ENCODE data around the gene ENKD1. TPM values are rescaled to one million over a fixed set of nuclear protein-coding genes. Genes with fewer than 3 reads are reported as not detected.

The ENKD1 gene
- total RNA-seq, 4 donors from 2014 or later = 14.5 to 21.2 (median 17.5) TPM

- H3K4me3 ChIP-seq (ENCODE audit: low read depth, poor library complexity, severe bottlenecking) = no peak overlapping the region
- peak; percentile 80 to 96 for DNase-seq (ENCODE audit: low spot score in 2 of 2)
- WGBS, 2 donors = 12 to 20% methylated on average over 5 to 18 of the region's 18 CpGs
- no peak for TF ChIP-seq POLR2A (IDR thresholded peaks at IDR 0.05)
- TF ChIP-seq, protein P1, sequence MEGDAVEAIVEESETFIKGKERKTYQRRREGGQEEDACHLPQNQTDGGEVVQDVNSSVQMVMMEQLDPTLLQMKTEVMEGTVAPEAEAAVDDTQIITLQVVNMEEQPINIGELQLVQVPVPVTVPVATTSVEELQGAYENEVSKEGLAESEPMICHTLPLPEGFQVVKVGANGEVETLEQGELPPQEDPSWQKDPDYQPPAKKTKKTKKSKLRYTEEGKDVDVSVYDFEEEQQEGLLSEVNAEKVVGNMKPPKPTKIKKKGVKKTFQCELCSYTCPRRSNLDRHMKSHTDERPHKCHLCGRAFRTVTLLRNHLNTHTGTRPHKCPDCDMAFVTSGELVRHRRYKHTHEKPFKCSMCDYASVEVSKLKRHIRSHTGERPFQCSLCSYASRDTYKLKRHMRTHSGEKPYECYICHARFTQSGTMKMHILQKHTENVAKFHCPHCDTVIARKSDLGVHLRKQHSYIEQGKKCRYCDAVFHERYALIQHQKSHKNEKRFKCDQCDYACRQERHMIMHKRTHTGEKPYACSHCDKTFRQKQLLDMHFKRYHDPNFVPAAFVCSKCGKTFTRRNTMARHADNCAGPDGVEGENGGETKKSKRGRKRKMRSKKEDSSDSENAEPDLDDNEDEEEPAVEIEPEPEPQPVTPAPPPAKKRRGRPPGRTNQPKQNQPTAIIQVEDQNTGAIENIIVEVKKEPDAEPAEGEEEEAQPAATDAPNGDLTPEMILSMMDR (IDR thresholded peaks at IDR 0.05) = peak in 1 of 3 donors; percentile 81
- intact Hi-C loops (cut with DNase I; ENCODE audit: low total_unique reads) = no loop called here
These were observed 1.4 kb upstream of the ENKD1 start for GRCh38 chr16:67667817-67668494.

- no peak for DNase-seq (ENCODE audit: low spot score in 2 of 2)
- WGBS, 2 donors = 21 to 22% methylated on average over 5 to 10 of the region's 10 CpGs
- intact Hi-C loops (cut with DNase I; ENCODE audit: low total_unique reads) = no loop called here
- no peak overlapping the region for H3K4me3 ChIP-seq (ENCODE audit: low read depth, poor library complexity, severe bottlenecking)
- no peak for TF ChIP-seq POLR2A (IDR thresholded peaks at IDR 0.05)
- TF ChIP-seq, protein P1 (IDR thresholded peaks at IDR 0.05) = no peak
These were observed 885 bp upstream of the ENKD1 start for GRCh38 chr16:67667453-67667816.

DNA sequence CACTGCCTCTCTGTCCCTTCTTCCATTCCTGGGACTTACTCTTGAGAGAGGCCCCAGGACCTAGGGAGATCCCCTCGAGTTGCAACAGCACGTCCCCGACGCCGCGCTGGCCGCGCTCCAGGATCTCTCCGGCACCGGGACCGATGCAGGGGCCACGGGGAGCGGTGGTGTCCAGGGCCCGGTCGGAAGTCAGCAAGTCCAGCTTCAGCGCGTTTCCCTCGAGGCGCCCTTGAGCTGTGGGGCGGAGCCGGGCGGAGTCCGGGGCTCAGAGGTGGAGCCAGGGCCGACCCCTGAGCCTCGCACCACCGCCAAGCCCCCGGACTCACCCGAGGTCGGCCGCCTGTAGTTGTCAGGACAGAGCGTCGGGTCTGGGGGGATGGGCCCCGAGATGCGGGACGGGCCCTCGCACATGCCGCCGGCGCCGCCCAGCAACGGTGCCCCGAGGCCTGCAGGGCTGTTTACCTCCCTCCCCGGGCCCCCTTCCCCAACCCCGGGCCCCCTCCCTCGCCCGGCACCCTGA lies 458 bp downstream of the ENKD1 start:
- intact Hi-C loops (cut with DNase I; ENCODE audit: low total_unique reads) = no loop called here
- H3K4me3 ChIP-seq (ENCODE audit: low read depth, poor library complexity, severe bottlenecking) = peak overlapping the region; percentile 60
- WGBS, 2 donors = 0 to 3% methylated on average over 15 to 17 of the region's 46 CpGs
- DNase-seq (ENCODE audit: low spot score in 2 of 2) = no peak
- TF ChIP-seq, protein P1 (IDR thresholded peaks at IDR 0.05) = no peak
- TF ChIP-seq POLR2A (IDR thresholded peaks at IDR 0.05) = no peak

GRCh38 chr16:67665598-67665997 lies 952 bp downstream of the ENKD1 start:
- intact Hi-C loops (cut with DNase I; ENCODE audit: low total_unique reads) = no loop called here
- H3K4me3 ChIP-seq (ENCODE audit: low read depth, poor library complexity, severe bottlenecking) = no peak overlapping the region
- 69 to 75% methylated on average over 5 of the region's 5 CpGs for WGBS, 2 donors
- TF ChIP-seq, protein P1 (IDR thresholded peaks at IDR 0.05) = no peak
- TF ChIP-seq POLR2A (IDR thresholded peaks at IDR 0.05) = no peak
- DNase-seq (ENCODE audit: low spot score in 2 of 2) = no peak

DNA sequence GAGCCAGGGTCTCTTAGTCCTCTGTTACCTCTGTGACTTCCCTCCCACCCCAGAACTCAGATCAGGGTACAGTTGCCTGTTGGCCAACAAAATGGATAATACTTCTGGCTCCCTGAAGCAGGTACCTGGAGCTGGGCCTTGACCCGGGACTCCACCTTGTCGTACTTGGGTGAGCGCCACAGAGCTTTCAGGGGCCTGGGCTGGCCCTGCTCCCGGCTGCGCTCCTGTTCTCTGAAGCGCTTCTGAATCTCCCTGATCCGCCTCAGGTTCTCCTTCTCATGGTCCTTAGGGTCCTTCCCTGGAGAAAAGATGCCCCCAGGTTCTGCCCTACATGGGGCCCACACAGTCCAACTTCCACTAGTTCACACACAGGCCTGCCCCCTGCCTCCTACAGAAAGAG lies 1.7 kb downstream of the ENKD1 start:
- no peak for DNase-seq (ENCODE audit: low spot score in 2 of 2)
- 90 to 91% methylated on average over 7 of the region's 7 CpGs for WGBS, 2 donors
- intact Hi-C loops (cut with DNase I; ENCODE audit: low total_unique reads) = no loop called here
- no peak overlapping the region for H3K4me3 ChIP-seq (ENCODE audit: low read depth, poor library complexity, severe bottlenecking)
- TF ChIP-seq, protein P1 (IDR thresholded peaks at IDR 0.05) = no peak
- TF ChIP-seq POLR2A (IDR thresholded peaks at IDR 0.05) = no peak

DNA sequence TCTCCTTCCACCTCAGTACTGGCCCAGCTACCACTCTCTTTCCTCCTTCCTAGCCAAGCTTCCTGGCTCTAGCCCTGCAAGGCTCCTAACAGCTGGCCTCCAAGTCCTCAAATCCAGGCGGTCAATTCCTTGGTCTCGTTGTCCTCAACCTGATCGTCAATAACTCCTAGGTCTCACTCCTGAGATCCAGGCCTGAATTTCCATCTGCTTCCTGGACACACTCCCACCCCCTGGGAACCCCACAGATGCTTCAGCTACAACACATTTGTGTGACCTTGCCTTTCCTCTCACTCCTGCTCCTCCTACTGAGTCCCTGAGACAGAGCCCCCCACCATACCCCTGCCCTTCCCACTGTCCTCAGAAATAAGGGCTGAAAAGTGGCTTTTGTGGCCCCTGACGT lies 2.3 kb downstream of the ENKD1 start:
- intact Hi-C loops (cut with DNase I; ENCODE audit: low total_unique reads) = no loop called here
- DNase-seq (ENCODE audit: low spot score in 2 of 2) = no peak
- TF ChIP-seq POLR2A (IDR thresholded peaks at IDR 0.05) = no peak
- TF ChIP-seq, protein P1 (IDR thresholded peaks at IDR 0.05) = no peak
- no peak overlapping the region for H3K4me3 ChIP-seq (ENCODE audit: low read depth, poor library complexity, severe bottlenecking)
- WGBS, 2 donors = 84 to 90% methylated on average over 4 of the region's 4 CpGs

Measured in lower leg skin (tissue), 4 donors.